ENCODE data around the gene YAE1.

- TF ChIP-seq ZFP30 (CRISPR knock-in tag; IDR thresholded peaks at IDR 0.05) = no peak
- no peak for TF ChIP-seq CREB5 (CRISPR knock-in tag; IDR thresholded peaks at IDR 0.05; ENCODE audit: low read depth)
- TF ChIP-seq CSRNP3 (CRISPR knock-in tag; IDR thresholded peaks at IDR 0.05) = no peak
- TF ChIP-seq RARB (CRISPR knock-in tag; IDR thresholded peaks at IDR 0.05) = no peak
- TF ChIP-seq PATZ1 (CRISPR knock-in tag; IDR thresholded peaks at IDR 0.05; ENCODE audit: borderline replicate concordance) = no peak
- TF ChIP-seq TOX (CRISPR knock-in tag; IDR thresholded peaks at IDR 0.05; ENCODE audit: borderline replicate concordance) = no peak
- no peak for TF ChIP-seq ARNTL (CRISPR knock-in tag; IDR thresholded peaks at IDR 0.05; ENCODE audit: borderline replicate concordance, low read depth)
- TF ChIP-seq ZNF70 (CRISPR knock-in tag; IDR thresholded peaks at IDR 0.05) = 0 out of 2 replicates have a peak, but pooled peaks have one; percentile 17
- no peak for TF ChIP-seq BACH2 (CRISPR knock-in tag; IDR thresholded peaks at IDR 0.05; ENCODE audit: borderline replicate concordance)
Measured at GRCh38 chr7:39609113-39609934, 43.1 kb downstream of the YAE1 start.

Measured in SK-N-SH treated with all-trans-retinoic acid at 6 μM for 48 hours (cell line).